Coronary artery (tissue), 2 donors: ENCODE measurements around the gene TBC1D16.
A peak's percentile ranks its signal among the peaks of the same experiment; 100 is the strongest.

Source experiments
- DNase-seq: peaks from one replicate; pipeline ENCODE4 v3.0.0-alpha.2; 2017; ENCODE audit warnings: low spot score
- H3K27ac ChIP-seq, 2 donors: fragments of 200-600 bp; sonication (generic); one replicate each; pipeline ENCODE4 v1.5.1; 2016 to 2019
- H3K4me3 ChIP-seq: fragments of 200-600 bp; sonication (generic); 2 replicates; pipeline ENCODE4 v1.5.1; 2016; ENCODE audit warnings: mild to moderate bottlenecking, moderate library complexity
- CTCF ChIP-seq: fragments of 200-600 bp; sonication (generic); IDR thresholded peaks from one replicate; pipeline ENCODE4 v1.5.1; 2019; ENCODE audit warnings: antibody characterized with exemption

The TBC1D16 gene

GRCh38 chr17:80036715-80037477, 1.2 kb upstream of the TBC1D16 start:
- peak overlapping the region; percentile 86 to 87 for H3K27ac ChIP-seq
- DNase-seq = no peak
- no peak for TF ChIP-seq CTCF
- peak overlapping the region; percentile 83 for H3K4me3 ChIP-seq

- H3K27ac ChIP-seq = peak within 1 kb of the TSS; percentile 86 to 87
- TF ChIP-seq CTCF = no peak
- DNase-seq = peak; percentile 87
Observed at GRCh38 chr17:80035937-80036714, 454 bp upstream of the TBC1D16 start, which contains the start of gene CCDC40. TSS of gene CCDC40 (plus strand) at chr17:80036642. CDS start at chr17:80036663, 21 bp downstream.

GRCh38 chr17:80034791-80035686, 633 bp downstream of the TBC1D16 start:
- H3K4me3 ChIP-seq = peak overlapping the region; percentile 83
- H3K27ac ChIP-seq = peak overlapping the region; percentile 59 to 86
- no peak for TF ChIP-seq CTCF
- DNase-seq = no peak

More at GRCh38 chr17:80035937-80036714, 454 bp upstream of the TBC1D16 start, which contains the start of gene CCDC40:
- peak within 1 kb of the TSS; percentile 83 for H3K4me3 ChIP-seq

- Histone ChIP-seq H3K4me3 (no peak overlapping the region), H3K27ac (no peak overlapping the region)
- TF ChIP-seq CTCF = no peak
- no peak for DNase-seq
Observed at GRCh38 chr17:80033840-80034239, 1.8 kb downstream of the TBC1D16 start.

GRCh38 chr17:80032614-80033171, 3.0 kb downstream of the TBC1D16 start:
- Histone ChIP-seq H3K4me3 (no peak overlapping the region), H3K27ac (no peak overlapping the region)
- no peak for TF ChIP-seq CTCF
- DNase-seq = no peak

- no peak for DNase-seq
- H3K4me3 ChIP-seq = no peak overlapping the region
- H3K27ac ChIP-seq = no peak overlapping the region
- no peak for TF ChIP-seq CTCF
Observed at GRCh38 chr17:80031691-80032430, 3.8 kb downstream of the TBC1D16 start.
